ENCODE measurements around the gene LYL1. TPM values are rescaled to one million over a fixed set of nuclear protein-coding genes. Genes with fewer than 3 reads are reported as not detected.

LYL1 gene
- total and polyA plus RNA-seq, 9 of the 15 experiments (the other 6 are each of a cell fraction or from before 2014, with no cell fraction given) = 1.3 to 266 (median 34.0) TPM

GRCh38 chr19:13099073-13099999, 3.3 kb downstream of the LYL1 start (continued):
- TF ChIP-seq ZBTB5 (IDR thresholded peaks at IDR 0.05) = no peak
- no peak for TF ChIP-seq HBP1 (CRISPR knock-in tag; IDR thresholded peaks at IDR 0.05)
- TF ChIP-seq SIN3B (IDR thresholded peaks at IDR 0.05; ENCODE audit: low read depth) = peak; percentile 42; the same call in 1 of the 2 replicates
- TF ChIP-seq NR2C2 (CRISPR knock-in tag; IDR thresholded peaks at IDR 0.05) = 0 out of 2 replicates have a peak, but pooled peaks have one; percentile 16
- 0 out of 2 replicates have a peak, but pooled peaks have one; percentile 53 for TF ChIP-seq NR2C2 (tag; IDR thresholded peaks at IDR 0.05)
- no peak for TF ChIP-seq CCAR2 (IDR thresholded peaks at IDR 0.05; ENCODE audit: low read depth, low read length)
- no peak for TF ChIP-seq PCBP2 (IDR thresholded peaks at IDR 0.05; ENCODE audit: low read depth, low read length, poor library complexity, severe bottlenecking)
- TF ChIP-seq DACH1 (IDR thresholded peaks at IDR 0.05; ENCODE audit: partially characterized antibody) = no peak
- no peak for TF ChIP-seq RERE (CRISPR knock-in tag; IDR thresholded peaks at IDR 0.05; ENCODE audit: borderline replicate concordance)
- peak; percentile 55 for TF ChIP-seq HCFC1 (IDR thresholded peaks at IDR 0.05; ENCODE audit: low read depth, low read length)
- no peak for TF ChIP-seq ZBTB12 (CRISPR knock-in tag; IDR thresholded peaks at IDR 0.05)
- TF ChIP-seq ZSCAN32 (CRISPR knock-in tag; IDR thresholded peaks at IDR 0.05) = no peak; the same call in 1 of the 2 replicates
- no peak for TF ChIP-seq XRCC4 (IDR thresholded peaks at IDR 0.05; ENCODE audit: extremely low read depth, insufficient read depth, insufficient read length)
- peak in 1 of 2 experiments; percentile 27; a peak in 1 of 4 replicates for TF ChIP-seq SRF (CRISPR knock-in tag; IDR thresholded peaks at IDR 0.05)
- no peak for TF ChIP-seq FOSL1 (tag; conservative IDR thresholded peaks at IDR 0.05)
- TF ChIP-seq SMAD3 (CRISPR knock-in tag; conservative IDR thresholded peaks at IDR 0.05) = peak; percentile 55; the same call in 1 of the 2 replicates
- TF ChIP-seq TARDBP (IDR thresholded peaks at IDR 0.05) = no peak

All from K562 (cell line).